HepG2 (cell line): ENCODE measurements around the gene PPP4C. TPM values are rescaled to one million over a fixed set of nuclear protein-coding genes. Genes with fewer than 3 reads are reported as not detected.
A peak's percentile ranks its signal among the peaks of the same experiment; 100 is the strongest.

Experiments used
- ARID2 ChIP-seq: sonication (generic); formaldehyde crosslinking; IDR thresholded peaks from 2 replicates; pipeline ENCODE4 v1.8.1; 2022; ENCODE audit warnings: mild to moderate bottlenecking, missing genetic modification reagents, borderline replicate concordance
- FIP1L1 ChIP-seq: fragments of 200-400 bp; formaldehyde crosslinking; IDR thresholded peaks from 2 replicates; pipeline ENCODE4 v1.6.1; 2018; ENCODE audit warnings: low read depth, mild to moderate bottlenecking, low read length, moderate library complexity, borderline replicate concordance; ENCODE audit not compliant: insufficient read depth
- HNF4G ChIP-seq, 2 experiments: sonication (generic) in 1 of 2; formaldehyde crosslinking in 1 of 2; IDR thresholded peaks; 2 replicates each; pipeline versions ENCODE4 v1.4.0 to v1.6.1; 2011 to 2020; ENCODE audit warnings: borderline replicate concordance in 2 of 2, low read depth in 2 of 2, mild to moderate bottlenecking in 2 of 2, low read length in 1 of 2, missing genetic modification reagents in 1 of 2, moderate library complexity in 1 of 2
- HNRNPUL1 ChIP-seq: fragments of 200-400 bp; formaldehyde crosslinking; IDR thresholded peaks from 2 replicates; pipeline ENCODE4 v1.6.1; 2017; ENCODE audit warnings: low read depth, mild to moderate bottlenecking, low read length, moderate library complexity
- JUN ChIP-seq: sonication (generic); formaldehyde crosslinking; IDR thresholded peaks from 2 replicates; pipeline ENCODE4 v1.4.0; 2020; ENCODE audit warnings: mild to moderate bottlenecking, missing genetic modification reagents
- U2AF2 ChIP-seq: fragments of 200-400 bp; formaldehyde crosslinking; IDR thresholded peaks from 2 replicates; pipeline ENCODE4 v1.6.1; 2017; ENCODE audit warnings: low read depth, mild to moderate bottlenecking, low read length
- ZFP36 ChIP-seq: fragments of 150-350 bp; IDR thresholded peaks from 2 replicates; pipeline ENCODE4 v1.6.1; 2018; ENCODE audit warnings: borderline replicate concordance, low read length, low read depth; ENCODE audit not compliant: partially characterized antibody
- ZNF124 ChIP-seq: sonication (generic); formaldehyde crosslinking; IDR thresholded peaks from 2 replicates; pipeline ENCODE4 v1.4.0; 2020; ENCODE audit warnings: missing genetic modification reagents
- ZNF24 ChIP-seq: fragments of 450-650 bp; IDR thresholded peaks from 2 replicates; pipeline ENCODE4 v1.6.1; 2017; ENCODE audit warnings: antibody characterized with exemption, mild to moderate bottlenecking
- ZNF280D ChIP-seq: sonication (generic); formaldehyde crosslinking; IDR thresholded peaks from 2 replicates; pipeline ENCODE4 v1.5.1; 2020; ENCODE audit warnings: mild to moderate bottlenecking, missing genetic modification reagents
- ZNF407 ChIP-seq: sonication (generic); formaldehyde crosslinking; IDR thresholded peaks from one replicate; pipeline ENCODE4 v1.5.1; 2020; ENCODE audit warnings: mild to moderate bottlenecking, missing genetic modification reagents; ENCODE audit errors: not compliant biosample characterization
- ZNF800 ChIP-seq: sonication (generic); formaldehyde crosslinking; IDR thresholded peaks from 2 replicates; pipeline ENCODE4 v1.4.0; 2020; ENCODE audit warnings: missing genetic modification reagents
- ZNF883 ChIP-seq: sonication (generic); formaldehyde crosslinking; IDR thresholded peaks from 2 replicates; pipeline ENCODE4 v1.5.1; 2020; ENCODE audit warnings: mild to moderate bottlenecking, missing genetic modification reagents; ENCODE audit errors: not compliant biosample characterization
- polyA plus RNA-seq, 8 experiments: library from polyadenylated mRNA; depleted of rRNA in 3 of 8; stranded (reverse) in 7 of 8; unstranded in 1 of 8; fragments of >200 nt; fragmentation: Illumina TruSeq in 4 of 8; extraction: Trizol in 4 of 8; gene quantifications; 2 replicates each; pipeline versions ENCODE4 v1.2.1 to v1.2.3, GENCODE V29; 2011 to 2016; ENCODE audit warnings: low read depth in 4 of 8, missing spikeins in 1 of 8, mixed read lengths in 1 of 8; ENCODE audit not compliant: insufficient read depth in 1 of 8
- total RNA-seq, 5 experiments: library from RNA; depleted of rRNA; stranded (reverse); fragments of >200 nt; fragmentation: Illumina TruSeq; extraction: Trizol; gene quantifications; 2 replicates each; pipeline ENCODE4 v1.2.3, GENCODE V29; 2016; ENCODE audit warnings: low read depth in 1 of 5

PPP4C gene
- total and polyA plus RNA-seq, 2 of the 13 experiments (the other 11 are each of a cell fraction or from before 2014, with no cell fraction given) = 176 to 220 TPM

GRCh38 chr16:30065102-30065942, 10.5 kb upstream of the PPP4C start, which contains the start of gene ALDOA (continued):
- TF ChIP-seq ZNF280D (peak; percentile 93), ZNF124 (CRISPR knock-in tag) (peak; percentile 81; the same call in 1 of the 2 replicates), ZNF883 (CRISPR knock-in tag) (peak; percentile 77), ZNF800 (CRISPR knock-in tag) (peak; percentile 97), HNRNPUL1 (peak; percentile 78; the same call in 1 of the 2 replicates), HNF4G (IDR thresholded peaks at IDR 0.05; ENCODE audit: borderline replicate concordance, low read depth, low read length) (peak; percentile 5; the same call in 1 of the 2 replicates), HNF4G (CRISPR knock-in tag; IDR thresholded peaks at IDR 0.05; ENCODE audit: borderline replicate concordance, low read depth) (peak; percentile 69; the same call in 1 of the 2 replicates), ARID2 (CRISPR knock-in tag) (peak; percentile 14; the same call in 1 of the 2 replicates), U2AF2 (peak; percentile 55; the same call in 1 of the 2 replicates), ZNF24 (peak; percentile 28; the same call in 1 of the 2 replicates), ZFP36 (no peak), FIP1L1 (peak; percentile 79), JUN (CRISPR knock-in tag) (peak; percentile 77; the same call in 1 of the 2 replicates), ZNF407 (peak; percentile 75)
